SK-N-MC (cell line): ENCODE results near the gene ACTR6.

Experiments
- EZH2 ChIP-seq: fragments of 200-600 bp; sonication (generic); IDR thresholded peaks from one replicate; pipeline ENCODE4 v1.6.1; 2017; ENCODE audit warnings: antibody characterized with exemption
- FOXP2 ChIP-seq: optimal IDR thresholded peaks from 2 replicates; pipeline ENCODE3; 2011; ENCODE audit warnings: mild to moderate bottlenecking, moderate library complexity; ENCODE audit not compliant: insufficient read depth; ENCODE audit errors: extremely low read length, control extremely low read depth
- POLR2AphosphoS5 ChIP-seq: IDR thresholded peaks from 2 replicates; pipeline ENCODE4 v1.6.1; 2012; ENCODE audit warnings: mild to moderate bottlenecking, low read depth, low read length, borderline replicate concordance

- TF ChIP-seq POLR2AphosphoS5 (no peak), EZH2 (no peak), FOXP2 (no peak)
Measured at GRCh38 chr12:100159391-100160104, 41.1 kb upstream of the ACTR6 start.
